GM19023 (cell line): Measurements from ENCODE around the gene TRIM26.
"Not testable (repeated sequence)": the region's sequence is repeated elsewhere in the genome, so short reads cannot be mapped to it uniquely, and the experiment has no call there.

ENCODE experiments used
- ATAC-seq: cut with Tn5 transposase; IDR thresholded peaks from one replicate; pipeline ENCODE4 v1.9.1; 2021; ENCODE audit warnings: mild to moderate bottlenecking, moderate library complexity; ENCODE audit not compliant: unreplicated experiment

Gene TRIM26

GRCh38 chr6:30172681-30173080, 40.5 kb downstream of the TRIM26 start:
- ATAC-seq: no peak

DNA sequence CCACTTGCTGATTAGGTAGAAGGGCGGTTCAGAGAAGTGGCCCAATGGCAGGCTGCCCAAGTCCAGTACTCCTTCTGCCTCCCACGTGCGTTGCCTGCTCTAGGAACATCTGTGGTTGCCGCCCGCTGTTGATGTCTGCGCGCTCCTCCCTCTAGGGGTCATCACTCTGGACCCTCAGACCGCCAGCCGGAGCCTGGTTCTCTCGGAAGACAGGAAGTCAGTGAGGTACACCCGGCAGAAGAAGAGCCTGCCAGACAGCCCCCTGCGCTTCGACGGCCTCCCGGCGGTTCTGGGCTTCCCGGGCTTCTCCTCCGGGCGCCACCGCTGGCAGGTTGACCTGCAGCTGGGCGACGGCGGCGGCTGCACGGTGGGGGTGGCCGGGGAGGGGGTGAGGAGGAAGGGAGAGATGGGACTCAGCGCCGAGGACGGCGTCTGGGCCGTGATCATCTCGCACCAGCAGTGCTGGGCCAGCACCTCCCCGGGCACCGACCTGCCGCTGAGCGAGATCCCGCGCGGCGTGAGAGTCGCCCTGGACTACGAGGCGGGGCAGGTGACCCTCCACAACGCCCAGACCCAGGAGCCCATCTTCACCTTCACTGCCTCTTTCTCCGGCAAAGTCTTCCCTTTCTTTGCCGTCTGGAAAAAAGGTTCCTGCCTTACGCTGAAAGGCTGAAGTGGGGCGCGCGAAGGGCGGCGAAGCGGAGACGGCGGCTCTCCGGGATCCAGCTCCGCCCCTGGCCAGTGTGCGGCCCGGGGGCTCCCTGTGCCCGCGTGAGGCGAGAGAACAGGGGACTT, 41.3 kb downstream of the TRIM26 start:
- no peak for ATAC-seq

- ATAC-seq: no peak
These were observed 43.3 kb downstream of the TRIM26 start for GRCh38 chr6:30169658-30170614.

GRCh38 chr6:30168741-30169140, 44.5 kb downstream of the TRIM26 start:
- no peak for ATAC-seq

- no peak for ATAC-seq
These were observed 46.1 kb downstream of the TRIM26 start for GRCh38 chr6:30167101-30167500.

DNA sequence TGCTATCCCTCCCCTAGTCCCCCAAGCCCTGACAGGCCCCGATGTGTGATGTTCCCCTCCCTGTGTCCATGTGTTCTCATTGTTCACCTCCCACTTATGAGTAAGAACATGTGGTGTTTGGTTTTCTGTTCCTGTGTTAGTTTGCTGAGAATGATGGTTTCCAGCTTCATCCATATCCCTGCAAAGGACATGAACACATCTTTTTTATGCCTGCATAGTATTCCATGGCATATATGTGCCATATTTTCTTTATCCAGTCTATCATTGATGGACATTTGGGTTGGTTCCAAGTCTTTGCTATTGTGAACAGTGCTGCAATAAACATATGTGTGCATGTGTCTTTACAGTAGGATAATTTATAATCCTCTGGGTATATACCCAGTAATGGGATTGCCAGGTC, 48.0 kb downstream of the TRIM26 start:
- ATAC-seq: not testable (repeated sequence)

DNA sequence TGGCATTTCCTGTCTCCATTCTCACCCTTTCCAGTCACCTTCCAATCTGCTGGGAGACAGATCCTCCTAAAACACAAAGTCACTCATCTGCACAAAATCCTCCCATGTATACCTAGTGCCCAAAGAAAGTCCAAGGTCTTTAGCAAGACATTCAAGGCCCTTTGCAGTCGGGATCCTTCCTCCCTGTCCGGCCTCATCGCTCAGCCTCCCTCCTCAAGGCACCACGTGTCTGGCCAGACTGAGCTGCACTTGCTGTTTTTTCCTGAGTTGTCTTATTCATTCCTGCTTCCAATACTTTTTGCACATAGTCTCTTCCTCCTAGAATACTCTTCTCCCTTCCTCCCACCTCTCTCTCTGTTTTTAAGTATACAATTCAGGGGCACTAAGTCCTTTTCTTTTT, 48.5 kb downstream of the TRIM26 start:
- ATAC-seq: no peak

GRCh38 chr6:30163918-30164654, 49.1 kb downstream of the TRIM26 start:
- no peak for ATAC-seq

DNA sequence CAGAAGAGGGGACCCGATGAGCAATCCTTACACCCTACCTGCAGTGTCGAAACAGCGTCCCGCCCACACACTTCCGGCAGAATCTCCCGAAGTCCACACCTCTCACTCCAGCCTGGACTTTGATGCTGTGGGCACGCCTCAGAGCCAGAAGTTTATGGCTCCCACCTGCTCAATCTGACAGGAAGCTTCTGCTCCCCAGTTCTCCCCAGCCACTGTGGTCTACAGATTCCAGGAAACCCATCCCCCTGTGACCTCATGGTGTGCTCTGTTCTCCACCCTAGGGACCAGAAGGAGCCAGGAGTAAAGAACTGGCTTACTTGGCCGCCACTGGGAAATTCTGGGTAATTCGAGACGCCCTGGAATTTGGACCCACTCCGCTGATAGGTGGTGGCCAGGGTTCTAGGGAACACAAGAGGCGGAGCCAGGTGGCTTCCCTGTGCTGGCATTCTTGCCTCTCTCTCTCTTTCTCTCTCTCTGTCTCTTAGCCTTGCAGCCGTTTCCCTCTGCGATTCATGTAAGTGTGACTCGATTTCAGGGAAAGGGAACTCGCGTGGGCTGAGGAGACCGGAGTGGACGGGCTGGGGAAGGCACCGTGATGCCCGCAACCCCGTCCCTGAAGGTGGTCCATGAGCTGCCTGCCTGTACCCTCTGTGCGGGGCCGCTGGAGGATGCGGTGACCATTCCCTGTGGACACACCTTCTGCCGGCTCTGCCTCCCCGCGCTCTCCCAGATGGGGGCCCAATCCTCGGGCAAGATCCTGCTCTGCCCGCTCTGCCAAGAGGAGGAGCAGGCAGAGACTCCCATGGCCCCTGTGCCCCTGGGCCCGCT, 49.9 kb downstream of the TRIM26 start, which contains the start of gene TRIM15:
TSS of gene TRIM15 (plus strand) at position 457 of the 828 bp plus-strand sequence. CDS start at position 596, 139 bp downstream.
- ATAC-seq: no peak

- no peak for ATAC-seq
These were observed 50.7 kb downstream of the TRIM26 start for GRCh38 chr6:30162265-30163089.

DNA sequence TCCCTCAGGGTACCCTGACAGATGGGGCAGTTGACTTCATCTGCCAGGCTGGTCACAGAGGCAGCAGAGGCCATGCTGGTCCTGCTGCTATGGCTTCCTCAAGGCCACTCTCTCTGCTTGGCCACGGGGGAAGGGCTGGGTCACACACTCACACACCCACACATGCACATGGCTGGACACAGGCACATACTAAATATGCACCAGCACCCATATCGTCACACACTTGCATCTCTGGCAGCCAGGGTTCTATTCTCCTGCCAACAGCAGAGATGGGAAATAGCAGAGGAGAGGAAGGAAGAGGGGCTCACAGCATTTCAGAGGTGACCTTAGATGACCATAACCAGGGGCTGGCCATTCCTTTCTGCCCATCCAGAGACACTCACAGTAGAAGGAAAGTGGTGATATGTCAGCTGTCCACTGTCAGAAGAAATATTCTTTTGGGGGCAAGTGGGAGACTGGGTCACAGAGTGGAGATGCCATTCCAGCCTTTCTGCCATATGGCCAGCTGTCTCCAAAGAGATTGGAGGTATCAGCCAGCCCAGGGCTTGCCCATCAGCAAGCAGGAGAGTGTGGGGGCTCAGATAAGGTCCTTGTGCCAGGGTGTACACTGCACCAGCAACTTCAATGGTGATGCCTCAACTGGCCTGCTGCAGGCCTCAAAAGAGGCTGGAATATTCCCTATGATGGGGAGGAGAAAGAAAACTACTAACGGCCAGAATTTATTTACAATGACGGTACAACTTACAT, 52.2 kb downstream of the TRIM26 start, which contains the start of gene TRIM10:
TSS of gene TRIM10 (minus strand) at position 427 of the 747 bp plus-strand sequence. CDS start at position 74, 353 bp downstream.
- ATAC-seq: no peak

DNA sequence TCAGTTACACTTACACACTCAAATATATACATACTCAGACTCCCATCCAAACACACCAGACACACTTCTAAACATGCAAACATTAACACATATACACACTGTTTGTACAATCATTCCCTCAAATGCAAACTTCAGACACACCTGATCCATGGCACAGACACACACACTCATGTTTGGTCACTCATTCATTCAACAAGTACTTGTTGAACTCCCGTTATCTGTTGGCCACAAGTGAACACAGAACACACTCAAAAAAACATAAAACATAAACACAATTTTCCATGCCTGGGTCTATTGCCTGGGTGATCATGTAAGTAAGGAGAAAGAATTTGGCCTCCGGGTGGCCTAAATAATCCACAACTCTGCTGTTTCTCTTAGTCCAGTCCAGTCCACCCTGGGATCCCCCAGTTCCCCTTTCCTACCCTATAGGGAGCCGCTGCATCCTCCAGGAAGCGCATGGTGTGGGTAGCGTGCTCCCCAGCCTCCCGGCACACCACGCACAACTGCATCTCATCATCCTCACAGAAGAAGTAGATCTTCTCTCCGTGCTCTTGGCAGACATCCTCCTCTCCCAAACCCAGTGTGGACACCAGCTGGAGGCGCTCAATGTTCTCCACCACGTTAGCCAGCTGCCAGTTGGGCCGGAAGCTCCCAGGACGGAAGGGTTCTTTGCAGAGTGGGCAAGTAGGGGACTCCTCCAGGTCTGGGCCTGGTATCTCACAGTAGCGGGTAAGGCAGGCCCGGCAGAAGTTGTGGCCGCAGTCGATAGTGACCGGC, 53.0 kb downstream of the TRIM26 start:
- no peak for ATAC-seq

GRCh38 chr6:30158475-30159040, 54.6 kb downstream of the TRIM26 start:
- ATAC-seq: no peak

DNA sequence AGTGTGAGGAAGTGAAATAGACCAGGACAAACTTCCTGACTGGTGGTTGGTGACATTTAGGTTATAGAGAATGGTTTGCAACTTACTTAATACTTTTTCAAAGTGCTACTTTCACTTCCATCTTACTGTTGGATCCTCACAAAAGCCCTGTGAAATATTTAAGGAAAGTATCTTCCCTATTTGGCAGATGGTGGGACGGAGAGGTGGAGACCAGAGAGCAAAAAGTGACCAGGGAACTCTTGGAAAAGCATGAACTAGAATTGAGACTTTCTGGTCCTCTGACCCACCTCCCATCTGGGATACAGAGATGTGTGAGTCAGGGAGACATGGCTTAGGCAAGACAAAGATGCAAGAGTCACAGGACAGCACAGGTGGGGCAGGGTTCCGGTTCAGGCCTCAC, 55.2 kb downstream of the TRIM26 start:
- no peak for ATAC-seq

GRCh38 chr6:30157581-30157980, 55.6 kb downstream of the TRIM26 start:
- no peak for ATAC-seq

DNA sequence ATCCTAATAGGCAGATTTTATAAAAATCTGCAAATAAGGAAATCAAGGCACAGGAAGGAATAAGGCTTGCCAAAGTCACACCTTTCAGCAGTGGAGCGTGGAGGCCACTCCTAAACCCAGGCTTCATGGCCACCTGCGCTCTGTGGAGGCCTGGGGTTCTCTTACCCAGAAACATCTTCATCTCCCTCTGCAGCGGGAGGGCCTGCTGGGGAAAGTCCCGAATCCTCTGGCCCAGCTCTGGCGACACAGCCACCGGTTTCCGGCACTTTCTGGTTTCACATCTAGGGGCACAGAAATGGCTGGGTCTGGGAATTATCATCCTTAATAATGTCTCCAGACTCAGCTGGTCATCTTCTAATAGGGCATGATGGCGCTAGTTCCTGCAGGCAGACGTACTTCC, 56.4 kb downstream of the TRIM26 start:
- ATAC-seq: no peak

DNA sequence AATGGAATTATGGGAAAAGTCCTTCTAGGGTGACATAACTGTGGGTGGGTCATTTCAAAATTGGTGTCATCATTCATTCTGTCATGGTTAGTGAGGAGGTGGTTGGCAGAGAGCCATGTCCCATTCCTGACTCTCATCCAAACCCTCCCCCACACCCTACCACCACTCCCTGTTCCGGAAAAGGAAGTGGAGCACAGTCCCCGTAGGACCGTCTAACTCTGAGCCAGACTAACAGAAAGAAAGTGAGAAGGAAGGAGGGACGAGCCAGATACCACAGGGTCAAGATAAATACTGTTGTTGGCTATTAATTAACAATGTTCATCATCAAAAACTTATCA, 57.0 kb downstream of the TRIM26 start:
- no peak for ATAC-seq
